ENCODE measurements around the gene TMEM178A.

DNA sequence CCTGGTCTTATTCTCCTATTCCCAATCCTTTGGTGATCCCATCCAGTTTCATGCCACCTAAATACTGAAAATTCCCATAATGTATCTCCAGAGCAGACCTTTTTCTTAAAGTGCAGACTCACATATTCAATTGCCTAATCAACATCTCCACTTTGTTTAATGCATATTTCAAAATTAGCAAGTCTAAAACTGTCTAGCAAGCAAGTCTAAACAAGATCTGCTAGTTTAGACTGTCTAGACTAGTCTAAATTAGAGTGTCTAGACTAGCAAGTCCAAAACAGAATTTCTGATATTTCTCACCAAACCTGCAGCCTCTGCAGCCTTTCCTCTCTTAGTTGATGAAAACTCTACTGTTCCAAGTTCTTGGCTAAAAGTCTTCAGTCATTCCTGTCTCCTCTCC, 68.7 kb downstream of the TMEM178A start:
- TF ChIP-seq POLR2A (IDR thresholded peaks at IDR 0.05; ENCODE audit: low read depth, low read length) (no peak), POLR2AphosphoS5 (IDR thresholded peaks at IDR 0.05; ENCODE audit: low read depth, low read length) (no peak), TAF1 (IDR thresholded peaks at IDR 0.05; ENCODE audit: borderline replicate concordance, low read depth, low read length) (no peak)
